Endothelial cell (in vitro differentiated cells): ENCODE results near the gene GRM8. TPM values are rescaled to one million over a fixed set of nuclear protein-coding genes. Genes with fewer than 3 reads are reported as not detected.

Experiments used
- DNase-seq: peaks from one replicate; pipeline ENCODE4 v3.0.0; 2021; ENCODE audit warnings: low spot score
- H3K27ac Mint-ChIP-seq: one replicate; pipeline ENCODE4 v1.8.0; 2021; ENCODE audit warnings: mixed read lengths, inconsistent platforms; ENCODE audit not compliant: unreplicated experiment
- H3K27me3 Mint-ChIP-seq: one replicate; pipeline ENCODE4 v1.8.0; 2021; ENCODE audit warnings: mild to moderate bottlenecking, moderate library complexity, mixed read lengths, inconsistent platforms; ENCODE audit not compliant: unreplicated experiment
- H3K36me3 Mint-ChIP-seq: one replicate; pipeline ENCODE4 v1.8.0; 2021; ENCODE audit warnings: mild to moderate bottlenecking, low read depth, mixed read lengths, inconsistent platforms; ENCODE audit not compliant: unreplicated experiment
- H3K4me1 Mint-ChIP-seq: one replicate; pipeline ENCODE4 v1.8.0; 2021; ENCODE audit warnings: mild to moderate bottlenecking, mixed read lengths, inconsistent platforms; ENCODE audit not compliant: unreplicated experiment
- H3K4me3 Mint-ChIP-seq: one replicate; pipeline ENCODE4 v1.8.0; 2021; ENCODE audit warnings: mild to moderate bottlenecking, mixed read lengths, inconsistent platforms; ENCODE audit not compliant: unreplicated experiment
- H3K9me3 Mint-ChIP-seq: one replicate; pipeline ENCODE4 v1.8.0; 2021; ENCODE audit warnings: mixed read lengths, inconsistent platforms; ENCODE audit not compliant: unreplicated experiment
- total RNA-seq: library from RNA; stranded (reverse); fragmentation: NEBNext Ultra II Directional; extraction: Animal tissue kit (Norgen Biotek cat#: 25700); gene quantifications from one replicate; pipeline ENCODE4 v1.2.1, GENCODE V29; 2021; ENCODE audit not compliant: unreplicated experiment
- TF ChIP-seq, protein P1 (sequence below): fragments of 200-600 bp; sonication (generic); IDR thresholded peaks from one replicate; pipeline ENCODE4 v1.5.0; 2021; ENCODE audit warnings: antibody characterized with exemption; ENCODE audit not compliant: unreplicated experiment

The GRM8 gene
- total RNA-seq, 1 donor from 2014 or later: 1.5 TPM

- DNase-seq: no peak
- H3K36me3 Mint-ChIP-seq: peaks cover 3% of the 10 kb centered on the region
- H3K27ac Mint-ChIP-seq: no peak overlapping the region
- no peak overlapping the region for H3K4me3 Mint-ChIP-seq
- TF ChIP-seq, protein P1, sequence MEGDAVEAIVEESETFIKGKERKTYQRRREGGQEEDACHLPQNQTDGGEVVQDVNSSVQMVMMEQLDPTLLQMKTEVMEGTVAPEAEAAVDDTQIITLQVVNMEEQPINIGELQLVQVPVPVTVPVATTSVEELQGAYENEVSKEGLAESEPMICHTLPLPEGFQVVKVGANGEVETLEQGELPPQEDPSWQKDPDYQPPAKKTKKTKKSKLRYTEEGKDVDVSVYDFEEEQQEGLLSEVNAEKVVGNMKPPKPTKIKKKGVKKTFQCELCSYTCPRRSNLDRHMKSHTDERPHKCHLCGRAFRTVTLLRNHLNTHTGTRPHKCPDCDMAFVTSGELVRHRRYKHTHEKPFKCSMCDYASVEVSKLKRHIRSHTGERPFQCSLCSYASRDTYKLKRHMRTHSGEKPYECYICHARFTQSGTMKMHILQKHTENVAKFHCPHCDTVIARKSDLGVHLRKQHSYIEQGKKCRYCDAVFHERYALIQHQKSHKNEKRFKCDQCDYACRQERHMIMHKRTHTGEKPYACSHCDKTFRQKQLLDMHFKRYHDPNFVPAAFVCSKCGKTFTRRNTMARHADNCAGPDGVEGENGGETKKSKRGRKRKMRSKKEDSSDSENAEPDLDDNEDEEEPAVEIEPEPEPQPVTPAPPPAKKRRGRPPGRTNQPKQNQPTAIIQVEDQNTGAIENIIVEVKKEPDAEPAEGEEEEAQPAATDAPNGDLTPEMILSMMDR: no peak
- H3K27me3 Mint-ChIP-seq: no peaks in the 10 kb centered on the region
- no peaks in the 10 kb centered on the region for H3K4me1 Mint-ChIP-seq
- no peaks in the 10 kb centered on the region for H3K9me3 Mint-ChIP-seq
Measured at GRCh38 chr7:126662856-126663255, 589.9 kb downstream of the GRM8 start.

DNA sequence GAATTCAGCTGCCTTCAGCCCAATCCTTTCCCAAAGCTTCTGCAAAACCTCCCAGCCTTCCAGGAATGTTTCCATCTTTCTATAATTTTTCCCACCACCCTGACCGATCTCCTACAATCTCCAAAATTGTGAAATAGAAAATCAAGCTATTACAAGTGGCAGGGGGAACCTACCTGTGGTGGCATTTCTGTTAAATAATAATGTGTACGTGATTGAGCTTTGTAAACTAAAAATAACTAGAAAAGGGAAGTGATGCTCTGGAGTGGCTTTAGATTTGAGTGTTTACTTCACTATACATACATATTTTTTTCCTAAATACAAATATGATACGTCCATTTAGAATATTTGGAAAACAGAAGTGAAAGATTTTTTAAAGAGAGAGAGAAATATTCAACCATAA lies 593.6 kb downstream of the GRM8 start:
- Mint-ChIP-seq H3K9me3 (no peaks in the 10 kb centered on the region), H3K4me1 (no peaks in the 10 kb centered on the region), H3K27me3 (no peaks in the 10 kb centered on the region), H3K27ac (no peak overlapping the region), H3K36me3 (no peaks in the 10 kb centered on the region), H3K4me3 (no peak overlapping the region)
- no peak for DNase-seq
- TF ChIP-seq, protein P1: no peak

DNA sequence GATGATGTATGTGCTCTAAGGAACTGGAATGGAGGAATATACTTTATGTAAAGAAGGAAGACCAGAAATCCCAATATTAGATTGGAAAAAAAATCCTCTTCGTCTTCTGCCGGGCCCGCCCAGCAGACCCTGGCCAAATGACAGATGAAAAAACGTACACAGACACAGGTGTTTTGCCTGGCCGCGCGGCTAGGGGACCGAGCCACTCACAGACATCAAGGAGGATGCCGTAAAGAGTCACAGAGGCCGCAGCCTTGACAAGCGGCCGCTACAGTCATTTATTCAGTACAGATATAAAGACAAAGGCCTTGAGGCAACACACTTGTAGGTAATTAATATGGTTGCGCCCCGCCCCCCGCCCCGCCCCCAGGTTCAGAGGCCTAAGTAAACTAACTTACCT lies 594.1 kb downstream of the GRM8 start:
- Mint-ChIP-seq H3K27ac (no peak overlapping the region), H3K9me3 (no peaks in the 10 kb centered on the region), H3K27me3 (no peaks in the 10 kb centered on the region), H3K36me3 (no peaks in the 10 kb centered on the region), H3K4me3 (no peak overlapping the region), H3K4me1 (no peaks in the 10 kb centered on the region)
- TF ChIP-seq, protein P1: no peak
- DNase-seq: no peak

- TF ChIP-seq, protein P1: no peak
- no peak for DNase-seq
- no peaks in the 10 kb centered on the region for H3K9me3 Mint-ChIP-seq
- no peaks in the 10 kb centered on the region for H3K4me1 Mint-ChIP-seq
- H3K27me3 Mint-ChIP-seq: no peaks in the 10 kb centered on the region
- no peak overlapping the region for H3K27ac Mint-ChIP-seq
- no peak overlapping the region for H3K4me3 Mint-ChIP-seq
- H3K36me3 Mint-ChIP-seq: no peaks in the 10 kb centered on the region
Measured at GRCh38 chr7:126657599-126658358, 595.0 kb downstream of the GRM8 start.

GRCh38 chr7:126657137-126657536 lies 595.6 kb downstream of the GRM8 start:
- Mint-ChIP-seq H3K4me1 (no peaks in the 10 kb centered on the region), H3K9me3 (no peaks in the 10 kb centered on the region), H3K36me3 (no peaks in the 10 kb centered on the region), H3K27me3 (no peaks in the 10 kb centered on the region), H3K27ac (no peak overlapping the region), H3K4me3 (no peak overlapping the region)
- TF ChIP-seq, protein P1: no peak
- no peak for DNase-seq
